22Rv1 (cell line): ENCODE results near the gene HNF1B.

Experiments used
- CTCF ChIP-seq: fragments of 450-650 bp; IDR thresholded peaks from 2 replicates; pipeline ENCODE4 v1.5.1; 2017; ENCODE audit warnings: mild to moderate bottlenecking
- ZFX ChIP-seq: fragments of 450-650 bp; IDR thresholded peaks from 2 replicates; pipeline ENCODE4 v1.6.1; 2017; ENCODE audit warnings: antibody characterized with exemption, borderline replicate concordance

GRCh38 chr17:37671028-37671823 lies 73.6 kb downstream of the HNF1B start:
- TF ChIP-seq CTCF (no peak), ZFX (no peak)
